Measurements from ENCODE around the gene RENBP. TPM values are rescaled to one million over a fixed set of nuclear protein-coding genes. Genes with fewer than 3 reads are reported as not detected.

Gene RENBP
- polyA plus RNA-seq, 3 donors = 2.7 to 125 (median 3.8) TPM

DNA sequence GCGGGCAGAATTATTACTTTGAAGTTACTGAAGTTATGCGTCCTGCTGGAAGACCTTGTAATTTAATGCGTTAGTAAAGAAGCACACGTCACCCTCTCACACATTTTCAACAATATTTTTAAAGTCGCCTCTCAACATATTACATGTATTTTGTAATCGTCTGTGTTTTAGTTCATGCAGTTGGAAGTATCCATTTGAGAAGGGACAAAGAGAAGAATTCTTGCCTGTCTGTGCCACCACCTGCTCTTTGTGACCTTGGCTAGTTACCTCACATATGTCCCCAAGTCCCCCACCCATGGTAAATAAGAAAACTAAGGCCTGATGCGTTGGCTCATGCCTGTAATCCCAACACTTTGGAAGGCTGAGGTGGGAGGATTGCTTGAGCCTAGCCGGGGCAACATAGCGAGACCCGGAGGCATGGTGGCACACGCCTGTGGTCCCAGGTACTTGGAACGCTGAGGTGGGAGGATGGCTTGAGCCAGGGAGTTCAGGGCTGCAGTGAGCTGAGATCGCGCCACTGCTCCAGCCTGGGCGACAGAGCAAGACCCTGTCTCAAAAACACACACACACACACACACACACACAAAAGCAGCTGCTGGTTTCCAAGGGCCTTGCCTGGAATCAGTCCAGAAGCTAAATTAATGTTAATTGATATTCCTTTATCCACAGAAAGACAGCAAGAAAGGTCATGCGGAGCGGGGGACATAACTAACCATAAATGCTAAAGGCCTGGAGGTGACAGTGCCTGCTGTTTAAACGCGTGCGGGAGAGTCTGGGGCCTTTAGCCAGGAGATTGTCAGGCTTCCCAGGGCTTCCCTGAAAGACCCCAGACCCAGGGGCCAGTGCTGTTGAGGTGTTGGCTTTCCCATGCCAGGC lies 28.9 kb upstream of the RENBP start:
- intact Hi-C loops (cut with micrococcal nuclease) = loop anchor here (5.0 kb wide), 2 partner anchors 34 to 39 kb away; no protein-coding TSS in a partner anchor
- H3K4me1 ChIP-seq (ENCODE audit: control insufficient read depth in 1 of 2, insufficient read depth in 2 of 2, low read length in 2 of 2) = peaks cover 39 to 44% of the 10 kb centered on the region in 2 donors
- Mint-ChIP-seq H3K27me3 (ENCODE audit: low read depth in 3 of 3) (peaks cover 0 to 35% (median 0%) of the 10 kb centered on the region in 3 donors), H3K4me3 (peak overlapping the region; percentile 75 to 86), H3K4me1 (peaks cover 34% of the 10 kb centered on the region), H3K27ac (peak overlapping the region; percentile 82 to 99 (median 93)), H3K9me3 (peaks cover 0 to 18% (median 8%) of the 10 kb centered on the region in 7 donors), H3K36me3 (peaks cover 0 to 2% of the 10 kb centered on the region in 2 donors)
- no peaks in the 10 kb centered on the region for H3K27me3 ChIP-seq (ENCODE audit: control insufficient read depth in 2 of 2, insufficient read depth in 2 of 2, low read length in 2 of 2)
- H3K79me2 ChIP-seq (ENCODE audit: insufficient read depth, low read length) = peaks cover 64% of the 10 kb centered on the region
- peak overlapping the region; percentile 87 for H3K4me2 ChIP-seq (replicated peaks; ENCODE audit: extremely low read depth, low read length, poor library complexity, severe bottlenecking)
- no peak for DNase-seq
- no peaks in the 10 kb centered on the region for H3K36me3 ChIP-seq (replicated peaks in 1 of 2; ENCODE audit: control insufficient read depth in 1 of 2, insufficient read depth in 2 of 2, low read length in 2 of 2)
- peak overlapping the region; percentile 97 for H3K9ac ChIP-seq (ENCODE audit: insufficient read depth, low read length, poor library complexity, severe bottlenecking)
- peak overlapping the region; percentile 99 to 100 for H3K27ac ChIP-seq (ENCODE audit: low read depth in 1 of 2, low read length in 2 of 2)
- H3K4me3 ChIP-seq (replicated peaks in 1 of 3; ENCODE audit: low read depth in 2 of 3, low read length in 3 of 3) = peak overlapping the region; percentile 46 to 71 (median 50)
- TF ChIP-seq, protein P1, sequence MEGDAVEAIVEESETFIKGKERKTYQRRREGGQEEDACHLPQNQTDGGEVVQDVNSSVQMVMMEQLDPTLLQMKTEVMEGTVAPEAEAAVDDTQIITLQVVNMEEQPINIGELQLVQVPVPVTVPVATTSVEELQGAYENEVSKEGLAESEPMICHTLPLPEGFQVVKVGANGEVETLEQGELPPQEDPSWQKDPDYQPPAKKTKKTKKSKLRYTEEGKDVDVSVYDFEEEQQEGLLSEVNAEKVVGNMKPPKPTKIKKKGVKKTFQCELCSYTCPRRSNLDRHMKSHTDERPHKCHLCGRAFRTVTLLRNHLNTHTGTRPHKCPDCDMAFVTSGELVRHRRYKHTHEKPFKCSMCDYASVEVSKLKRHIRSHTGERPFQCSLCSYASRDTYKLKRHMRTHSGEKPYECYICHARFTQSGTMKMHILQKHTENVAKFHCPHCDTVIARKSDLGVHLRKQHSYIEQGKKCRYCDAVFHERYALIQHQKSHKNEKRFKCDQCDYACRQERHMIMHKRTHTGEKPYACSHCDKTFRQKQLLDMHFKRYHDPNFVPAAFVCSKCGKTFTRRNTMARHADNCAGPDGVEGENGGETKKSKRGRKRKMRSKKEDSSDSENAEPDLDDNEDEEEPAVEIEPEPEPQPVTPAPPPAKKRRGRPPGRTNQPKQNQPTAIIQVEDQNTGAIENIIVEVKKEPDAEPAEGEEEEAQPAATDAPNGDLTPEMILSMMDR (IDR thresholded peaks at IDR 0.05) = no peak
- H4K20me1 ChIP-seq (ENCODE audit: insufficient read depth, low read length) = peaks cover 36% of the 10 kb centered on the region
- WGBS (ENCODE audit: insufficient coverage) = no CpG with 5 or more reads among the region's 20 CpGs
- peak overlapping the region; percentile 18 for H2AFZ ChIP-seq (ENCODE audit: insufficient read depth, low read depth, low read length, poor library complexity, severe bottlenecking)
- no peaks in the 10 kb centered on the region for H3K9me3 ChIP-seq (replicated peaks in 1 of 2; ENCODE audit: control insufficient read depth in 1 of 2, insufficient read depth in 1 of 2, low read length in 2 of 2)

- Histone ChIP-seq H3K4me3 (replicated peaks in 1 of 3; ENCODE audit: low read depth in 2 of 3, low read length in 3 of 3) (peak within 1 kb of the TSS; percentile 90 to 100 (median 99)), H3K36me3 (replicated peaks in 1 of 2; ENCODE audit: control insufficient read depth in 1 of 2, insufficient read depth in 2 of 2, low read length in 2 of 2) (no peaks in the 10 kb centered on the region), H3K9ac (ENCODE audit: insufficient read depth, low read length, poor library complexity, severe bottlenecking) (peak within 1 kb of the TSS; percentile 97), H3K27ac (ENCODE audit: low read depth in 1 of 2, low read length in 2 of 2) (peak within 1 kb of the TSS; percentile 99 to 100), H3K27me3 (ENCODE audit: control insufficient read depth in 2 of 2, insufficient read depth in 2 of 2, low read length in 2 of 2) (no peaks in the 10 kb centered on the region), H3K4me2 (replicated peaks; ENCODE audit: extremely low read depth, low read length, poor library complexity, severe bottlenecking) (peak within 1 kb of the TSS; percentile 87), H3K9me3 (replicated peaks in 1 of 2; ENCODE audit: control insufficient read depth in 1 of 2, insufficient read depth in 1 of 2, low read length in 2 of 2) (no peaks in the 10 kb centered on the region), H2AFZ (ENCODE audit: insufficient read depth, low read depth, low read length, poor library complexity, severe bottlenecking) (peak within 1 kb of the TSS; percentile 84), H3K79me2 (ENCODE audit: insufficient read depth, low read length) (peaks cover 72% of the 10 kb centered on the region), H4K20me1 (ENCODE audit: insufficient read depth, low read length) (peaks cover 44% of the 10 kb centered on the region), H3K4me1 (ENCODE audit: control insufficient read depth in 1 of 2, insufficient read depth in 2 of 2, low read length in 2 of 2) (peaks cover 47 to 52% of the 10 kb centered on the region in 2 donors)
- H3K9me3 Mint-ChIP-seq = peaks cover 0 to 21% (median 8%) of the 10 kb centered on the region in 7 donors
- DNase-seq = peak; percentile 80 to 90 (median 86)
- peaks cover 42% of the 10 kb centered on the region for H3K4me1 Mint-ChIP-seq
- H3K27me3 Mint-ChIP-seq (ENCODE audit: low read depth in 3 of 3) = peaks cover 0 to 41% (median 0%) of the 10 kb centered on the region in 3 donors
- peak within 1 kb of the TSS; percentile 99 to 100 for H3K4me3 Mint-ChIP-seq
- TF ChIP-seq, protein P1 (IDR thresholded peaks at IDR 0.05) = no peak
- WGBS (ENCODE audit: insufficient coverage) = under 1% methylated on average over 75 of the region's 103 CpGs
- peaks cover under 1 to 7% of the 10 kb centered on the region in 2 donors for H3K36me3 Mint-ChIP-seq
- intact Hi-C loops (cut with micrococcal nuclease) = loop anchor here (5.0 kb wide), 2 partner anchors 35 to 40 kb away; no protein-coding TSS in a partner anchor
- H3K27ac Mint-ChIP-seq = peak within 1 kb of the TSS; percentile 100
Observed at GRCh38 chrX:153972368-153973126, 28.1 kb upstream of the RENBP start, which contains the start of gene TMEM187. Gene TMEM187, plus strand, starts transcription at chrX:153972754. Its CDS starts 9,309 bp downstream, at chrX:153982063.

All from CD14-positive monocyte (primary cell).